ENCODE measurements around the gene ELN.

DNA sequence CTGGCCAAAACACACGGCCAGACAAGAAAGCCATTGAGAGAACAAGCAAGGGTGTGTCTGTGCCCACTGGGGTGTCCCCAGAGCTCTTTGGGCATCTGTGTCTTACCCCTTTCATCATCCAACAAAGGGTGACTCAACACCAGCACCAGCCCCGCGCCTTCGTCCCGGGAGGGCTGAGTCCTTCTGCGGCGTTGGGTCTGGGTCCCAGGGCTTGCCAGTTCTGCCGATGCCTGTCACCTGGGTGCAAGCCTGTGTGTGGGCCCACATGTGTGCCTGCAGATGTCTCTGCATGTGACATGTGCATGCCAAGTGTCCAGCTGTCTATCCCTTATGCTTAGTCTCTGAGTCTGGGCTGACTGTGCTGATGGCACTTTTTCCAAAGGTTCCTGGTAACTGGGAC is 24.4 kb upstream of the ELN start:
- TF ChIP-seq, protein P1, sequence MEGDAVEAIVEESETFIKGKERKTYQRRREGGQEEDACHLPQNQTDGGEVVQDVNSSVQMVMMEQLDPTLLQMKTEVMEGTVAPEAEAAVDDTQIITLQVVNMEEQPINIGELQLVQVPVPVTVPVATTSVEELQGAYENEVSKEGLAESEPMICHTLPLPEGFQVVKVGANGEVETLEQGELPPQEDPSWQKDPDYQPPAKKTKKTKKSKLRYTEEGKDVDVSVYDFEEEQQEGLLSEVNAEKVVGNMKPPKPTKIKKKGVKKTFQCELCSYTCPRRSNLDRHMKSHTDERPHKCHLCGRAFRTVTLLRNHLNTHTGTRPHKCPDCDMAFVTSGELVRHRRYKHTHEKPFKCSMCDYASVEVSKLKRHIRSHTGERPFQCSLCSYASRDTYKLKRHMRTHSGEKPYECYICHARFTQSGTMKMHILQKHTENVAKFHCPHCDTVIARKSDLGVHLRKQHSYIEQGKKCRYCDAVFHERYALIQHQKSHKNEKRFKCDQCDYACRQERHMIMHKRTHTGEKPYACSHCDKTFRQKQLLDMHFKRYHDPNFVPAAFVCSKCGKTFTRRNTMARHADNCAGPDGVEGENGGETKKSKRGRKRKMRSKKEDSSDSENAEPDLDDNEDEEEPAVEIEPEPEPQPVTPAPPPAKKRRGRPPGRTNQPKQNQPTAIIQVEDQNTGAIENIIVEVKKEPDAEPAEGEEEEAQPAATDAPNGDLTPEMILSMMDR (IDR thresholded peaks at IDR 0.05): no peak
- TF ChIP-seq POLR2A (IDR thresholded peaks at IDR 0.05): no peak

All from thyroid gland (tissue), 4 donors.